HepG2 (cell line): ENCODE results near the gene PTPRE. TPM values are rescaled to one million over a fixed set of nuclear protein-coding genes. Genes with fewer than 3 reads are reported as not detected.

Experiments
- ATAC-seq: fragments of 200-7000 bp; cut with Tn5 transposase; 3 replicates; pipeline ENCODE4 v1.9.1; 2020; ENCODE audit warnings: mild to moderate bottlenecking, moderate library complexity
- BruUV-seq: library from RNA; stranded (reverse); fragments of 400-500 nt; replicated peaks from 2 replicates; lab custom pipeline; 2021; lab: Mats Ljungman, UMichigan
- CTCF ChIA-PET: fragments of 300-600 bp; formaldehyde crosslinking; extraction: SDS; loops from one replicate; lab custom pipeline; 2021; ENCODE audit warnings: low total read pairs, inconsistent platforms, low intra/inter-chr PET ratio; lab: Yijun Ruan, JAX
- POLR2A ChIA-PET: fragments of 350-600 bp; sonication (Branson Sonifier 250); formaldehyde crosslinking; loops from one replicate; lab custom pipeline; 2020; ENCODE audit warnings: antibody characterized with exemption, inconsistent platforms; lab: Yijun Ruan, JAX
- DNase-seq: peaks from one replicate; pipeline ENCODE4 v3.0.0-alpha.2; 2015; ENCODE audit warnings: low spot score
- FAIRE-seq: peaks from 3 replicates; lab custom pipeline; 2011; peaks lifted over from hg19 to GRCh38; lab: Jason Lieb, UNC
- H2AFZ ChIP-seq: one replicate; pipeline ENCODE4 v1.6.1; 2011; ENCODE audit warnings: low read length, inconsistent platforms
- H3K27ac ChIP-seq: fragments of 300-600 bp; 3 replicates; pipeline ENCODE4 v1.8.0; 2011; ENCODE audit warnings: mixed run types, mild to moderate bottlenecking, mixed read lengths, low read length, inconsistent platforms; ENCODE audit not compliant: insufficient read depth; ENCODE audit errors: extremely low read length
- H3K27me3 ChIP-seq, 2 experiments: fragments of 200-600 bp in 1 of 2; 2 replicates in 1 of 2; 3 replicates in 1 of 2; pipeline versions ENCODE4 v1.6.0 to v1.8.0; 2011; ENCODE audit warnings: low read length in 2 of 2, mild to moderate bottlenecking in 2 of 2, moderate library complexity in 2 of 2, inconsistent platforms in 1 of 2; ENCODE audit not compliant: insufficient read depth in 2 of 2, control insufficient read depth in 1 of 2
- H3K36me3 ChIP-seq, 2 experiments: fragments of 200-600 bp in 1 of 2; replicated peaks in 1 of 2; 2 replicates in 1 of 2; 3 replicates in 1 of 2; pipeline versions ENCODE4 v1.5.1 to v1.8.0; 2011; ENCODE audit warnings: low read length in 2 of 2, inconsistent platforms in 1 of 2; ENCODE audit not compliant: insufficient read depth in 2 of 2, control insufficient read depth in 1 of 2
- H3K4me1 ChIP-seq: 2 replicates; pipeline ENCODE4 v1.5.1; 2012; ENCODE audit warnings: low read length, inconsistent platforms; ENCODE audit not compliant: insufficient read depth
- H3K4me2 ChIP-seq: 2 replicates; pipeline ENCODE4 v1.6.0; 2011; ENCODE audit warnings: low read depth, low read length, inconsistent platforms
- H3K4me3 ChIP-seq, 3 experiments: fragments of 200-600 bp in 1 of 3; sonication (generic), shearing (Covaris generic) in 1 of 3; replicated peaks in 1 of 3; 2 replicates each; pipeline ENCODE4 v1.5.1; 2011 to 2016; ENCODE audit warnings: low read length in 3 of 3, inconsistent platforms in 2 of 3, low read depth in 2 of 3, mild to moderate bottlenecking in 2 of 3, control low read depth in 1 of 3, mixed read lengths in 1 of 3; ENCODE audit not compliant: insufficient read depth in 1 of 3
- H3K79me2 ChIP-seq: one replicate; pipeline ENCODE4 v1.6.1; 2011; ENCODE audit warnings: low read length, inconsistent platforms; ENCODE audit not compliant: insufficient read depth
- H3K9ac ChIP-seq: 2 replicates; pipeline ENCODE4 v1.6.0; 2011; ENCODE audit warnings: mild to moderate bottlenecking, low read depth, low read length, inconsistent platforms; ENCODE audit not compliant: insufficient read depth
- H3K9me3 ChIP-seq: 2 replicates; pipeline ENCODE4 v1.5.1; 2012; ENCODE audit warnings: mild to moderate bottlenecking, low read length
- H4K20me1 ChIP-seq: 2 replicates; pipeline ENCODE4 v1.6.0; 2011; ENCODE audit warnings: inconsistent platforms, mild to moderate bottlenecking, low read length, moderate library complexity; ENCODE audit not compliant: insufficient read depth
- CENPT ChIP-seq: sonication (generic); formaldehyde crosslinking; IDR thresholded peaks from 2 replicates; pipeline ENCODE4 v1.8.0; 2022; ENCODE audit warnings: low read depth, mild to moderate bottlenecking, moderate library complexity, missing genetic modification reagents
- DR1 ChIP-seq: sonication (generic); formaldehyde crosslinking; IDR thresholded peaks from 2 replicates; pipeline ENCODE4 v1.8.0; 2021; ENCODE audit warnings: mild to moderate bottlenecking, missing genetic modification reagents, inconsistent platforms
- ERF ChIP-seq: IDR thresholded peaks from 2 replicates; pipeline ENCODE4 v1.6.1; 2018; ENCODE audit warnings: missing biosample characterization, missing genetic modification reagents
- HHEX ChIP-seq: IDR thresholded peaks from 2 replicates; pipeline ENCODE4 v1.6.1; 2016; ENCODE audit warnings: control low read depth
- HOXD1 ChIP-seq: sonication (generic); formaldehyde crosslinking; IDR thresholded peaks from 2 replicates; pipeline ENCODE4 v1.5.0; 2020; ENCODE audit warnings: missing genetic modification reagents
- MIER2 ChIP-seq: IDR thresholded peaks from 2 replicates; pipeline ENCODE4 v1.6.1; 2016; ENCODE audit warnings: missing biosample characterization, missing genetic modification reagents
- NFIB ChIP-seq: sonication (generic); formaldehyde crosslinking; IDR thresholded peaks from 2 replicates; pipeline ENCODE4 v1.9.0; 2021; ENCODE audit warnings: missing genetic modification reagents, mild to moderate bottlenecking, borderline replicate concordance
- ZNF329 ChIP-seq: sonication (generic); formaldehyde crosslinking; IDR thresholded peaks from 2 replicates; pipeline ENCODE4 v1.9.0; 2021; ENCODE audit warnings: low read depth, mild to moderate bottlenecking, missing genetic modification reagents
- ZNF800 ChIP-seq: sonication (generic); formaldehyde crosslinking; IDR thresholded peaks from 2 replicates; pipeline ENCODE4 v1.4.0; 2020; ENCODE audit warnings: missing genetic modification reagents
- WGBS: methylation state at CpG from one replicate; pipeline ENCODE4 v1.1.6; 2017; ENCODE audit warnings: low lambda C conversion rate; 5-methylcytosine and 5-hydroxymethylcytosine counted together
- in situ Hi-C: cut with HindIII; loops from 2 replicates; pipeline ENCODE4 v1.10.0; 2017; ENCODE audit warnings: low pct_unique_long_range_greater_than_20kb; ENCODE audit not compliant: extremely low pct_ligation_motif_present
- intact Hi-C: fragments of 100-400 bp; cut with micrococcal nuclease; formaldehyde crosslinking; loops from one replicate; pipeline ENCODE4 v1.10.0; 2022; ENCODE audit not compliant: unreplicated experiment
- polyA plus RNA-seq, 8 experiments: library from polyadenylated mRNA; depleted of rRNA in 3 of 8; stranded (reverse) in 7 of 8; unstranded in 1 of 8; fragments of >200 nt; fragmentation: Illumina TruSeq in 4 of 8; extraction: Trizol in 4 of 8; gene quantifications; 2 replicates each; pipeline versions ENCODE4 v1.2.1 to v1.2.3, GENCODE V29; 2011 to 2016; ENCODE audit warnings: low read depth in 4 of 8, missing spikeins in 1 of 8, mixed read lengths in 1 of 8; ENCODE audit not compliant: insufficient read depth in 1 of 8
- total RNA-seq, 5 experiments: library from RNA; depleted of rRNA; stranded (reverse); fragments of >200 nt; fragmentation: Illumina TruSeq; extraction: Trizol; gene quantifications; 2 replicates each; pipeline ENCODE4 v1.2.3, GENCODE V29; 2016; ENCODE audit warnings: low read depth in 1 of 5
- TF ChIP-seq, protein P1 (sequence below): sonication (generic); formaldehyde crosslinking; IDR thresholded peaks from 2 replicates; pipeline ENCODE4 v1.4.0; 2020; ENCODE audit warnings: missing genetic modification reagents
- TF ChIP-seq, protein P2 (sequence below): IDR thresholded peaks from 2 replicates; pipeline ENCODE4 v1.6.1; 2012; ENCODE audit warnings: inconsistent platforms
- TF ChIP-seq, protein P3 (sequence below): sonication (generic); formaldehyde crosslinking; IDR thresholded peaks from 2 replicates; pipeline ENCODE4 v1.4.0; 2020; ENCODE audit warnings: missing genetic modification reagents; ENCODE audit errors: not compliant biosample characterization
- TF ChIP-seq, protein P4 (sequence below): sonication (generic); formaldehyde crosslinking; IDR thresholded peaks from 2 replicates; pipeline ENCODE4 v1.4.0; 2020; ENCODE audit warnings: missing genetic modification reagents

Gene PTPRE
- total and polyA plus RNA-seq, 2 of the 13 experiments (the other 11 are each of a cell fraction or from before 2014, with no cell fraction given), result 0.01 to 0.02 TPM

DNA sequence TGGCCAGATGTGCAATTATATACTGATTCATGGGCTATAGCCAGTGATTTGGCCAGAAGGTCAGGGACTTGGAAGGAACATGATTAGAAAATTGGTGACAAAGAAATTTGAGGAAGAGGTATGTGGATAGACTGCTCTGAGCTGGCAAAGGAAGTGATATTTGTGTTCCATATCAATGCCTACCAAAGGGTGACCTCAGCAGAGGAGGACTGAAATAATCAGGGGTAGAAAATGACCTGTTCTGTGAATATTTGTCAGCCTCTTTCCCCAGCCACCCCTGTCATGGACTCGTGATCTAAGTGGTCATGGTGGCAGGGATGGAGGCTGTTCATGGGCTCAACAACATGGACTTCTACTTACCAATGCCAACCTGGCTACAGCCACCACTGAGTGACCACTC is 47.0 kb downstream of the PTPRE start:
- DNase-seq (no peak), ATAC-seq (no peak), FAIRE-seq (no peak)
- Histone ChIP-seq H3K4me2 (no peak overlapping the region), H3K9ac (no peak overlapping the region), H3K4me1 (no peaks in the 10 kb centered on the region), H3K4me3 (no peak overlapping the region), H3K36me3 (no peaks in the 10 kb centered on the region), H2AFZ (no peak overlapping the region), H3K27me3 (peaks cover 0 to 2% of the 10 kb centered on the region in 2 experiments; a peak in 2 of 5 replicates), H3K27ac (no peak overlapping the region), H4K20me1 (no peaks in the 10 kb centered on the region), H3K9me3 (no peaks in the 10 kb centered on the region), H3K79me2 (no peaks in the 10 kb centered on the region)
- TF ChIP-seq, protein P1, sequence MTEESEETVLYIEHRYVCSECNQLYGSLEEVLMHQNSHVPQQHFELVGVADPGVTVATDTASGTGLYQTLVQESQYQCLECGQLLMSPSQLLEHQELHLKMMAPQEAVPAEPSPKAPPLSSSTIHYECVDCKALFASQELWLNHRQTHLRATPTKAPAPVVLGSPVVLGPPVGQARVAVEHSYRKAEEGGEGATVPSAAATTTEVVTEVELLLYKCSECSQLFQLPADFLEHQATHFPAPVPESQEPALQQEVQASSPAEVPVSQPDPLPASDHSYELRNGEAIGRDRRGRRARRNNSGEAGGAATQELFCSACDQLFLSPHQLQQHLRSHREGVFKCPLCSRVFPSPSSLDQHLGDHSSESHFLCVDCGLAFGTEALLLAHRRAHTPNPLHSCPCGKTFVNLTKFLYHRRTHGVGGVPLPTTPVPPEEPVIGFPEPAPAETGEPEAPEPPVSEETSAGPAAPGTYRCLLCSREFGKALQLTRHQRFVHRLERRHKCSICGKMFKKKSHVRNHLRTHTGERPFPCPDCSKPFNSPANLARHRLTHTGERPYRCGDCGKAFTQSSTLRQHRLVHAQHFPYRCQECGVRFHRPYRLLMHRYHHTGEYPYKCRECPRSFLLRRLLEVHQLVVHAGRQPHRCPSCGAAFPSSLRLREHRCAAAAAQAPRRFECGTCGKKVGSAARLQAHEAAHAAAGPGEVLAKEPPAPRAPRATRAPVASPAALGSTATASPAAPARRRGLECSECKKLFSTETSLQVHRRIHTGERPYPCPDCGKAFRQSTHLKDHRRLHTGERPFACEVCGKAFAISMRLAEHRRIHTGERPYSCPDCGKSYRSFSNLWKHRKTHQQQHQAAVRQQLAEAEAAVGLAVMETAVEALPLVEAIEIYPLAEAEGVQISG (CRISPR knock-in tag), result no peak
- no peak for TF ChIP-seq MIER2 (CRISPR knock-in tag)
- TF ChIP-seq, protein P2, sequence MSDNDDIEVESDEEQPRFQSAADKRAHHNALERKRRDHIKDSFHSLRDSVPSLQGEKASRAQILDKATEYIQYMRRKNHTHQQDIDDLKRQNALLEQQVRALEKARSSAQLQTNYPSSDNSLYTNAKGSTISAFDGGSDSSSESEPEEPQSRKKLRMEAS, result no peak
- no peak for TF ChIP-seq ZNF800 (CRISPR knock-in tag)
- no peak for TF ChIP-seq NFIB (CRISPR knock-in tag)
- no peak for TF ChIP-seq HHEX
- TF ChIP-seq, protein P3, sequence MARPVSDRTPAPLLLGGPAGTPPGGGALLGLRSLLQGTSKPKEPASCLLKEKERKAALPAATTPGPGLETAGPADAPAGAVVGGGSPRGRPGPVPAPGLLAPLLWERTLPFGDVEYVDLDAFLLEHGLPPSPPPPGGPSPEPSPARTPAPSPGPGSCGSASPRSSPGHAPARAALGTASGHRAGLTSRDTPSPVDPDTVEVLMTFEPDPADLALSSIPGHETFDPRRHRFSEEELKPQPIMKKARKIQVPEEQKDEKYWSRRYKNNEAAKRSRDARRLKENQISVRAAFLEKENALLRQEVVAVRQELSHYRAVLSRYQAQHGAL (CRISPR knock-in tag), result no peak
- no peak for TF ChIP-seq DR1 (CRISPR knock-in tag)
- no peak for TF ChIP-seq CENPT (CRISPR knock-in tag)
- TF ChIP-seq, protein P4, sequence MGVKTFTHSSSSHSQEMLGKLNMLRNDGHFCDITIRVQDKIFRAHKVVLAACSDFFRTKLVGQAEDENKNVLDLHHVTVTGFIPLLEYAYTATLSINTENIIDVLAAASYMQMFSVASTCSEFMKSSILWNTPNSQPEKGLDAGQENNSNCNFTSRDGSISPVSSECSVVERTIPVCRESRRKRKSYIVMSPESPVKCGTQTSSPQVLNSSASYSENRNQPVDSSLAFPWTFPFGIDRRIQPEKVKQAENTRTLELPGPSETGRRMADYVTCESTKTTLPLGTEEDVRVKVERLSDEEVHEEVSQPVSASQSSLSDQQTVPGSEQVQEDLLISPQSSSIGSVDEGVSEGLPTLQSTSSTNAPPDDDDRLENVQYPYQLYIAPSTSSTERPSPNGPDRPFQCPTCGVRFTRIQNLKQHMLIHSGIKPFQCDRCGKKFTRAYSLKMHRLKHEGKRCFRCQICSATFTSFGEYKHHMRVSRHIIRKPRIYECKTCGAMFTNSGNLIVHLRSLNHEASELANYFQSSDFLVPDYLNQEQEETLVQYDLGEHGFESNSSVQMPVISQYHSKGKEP (CRISPR knock-in tag), result no peak
- no peak for TF ChIP-seq ERF
- no peak for TF ChIP-seq HOXD1 (CRISPR knock-in tag)
- TF ChIP-seq ZNF329, result no peak
- in situ Hi-C loops, result no loop called here
- ChIA-PET POLR2A (no interaction called here), CTCF (no interaction called here)
- no CpG with 5 or more reads among the region's 1 CpG for WGBS
- no TSS peak for BruUV-seq
- intact Hi-C loops, result no loop called here
